ENCODE results near the gene LOXL1.

LOXL1 gene

GRCh38 chr15:73988445-73988969 lies 62.2 kb downstream of the LOXL1 start:
- peaks cover 49% of the 10 kb centered on the region for H3K4me1 Mint-ChIP-seq (ENCODE audit: low read depth)
- peaks cover 12% of the 10 kb centered on the region for H3K36me3 Mint-ChIP-seq (ENCODE audit: low read depth)
- no peak overlapping the region for H3K27ac Mint-ChIP-seq
- no peak overlapping the region for H3K4me3 Mint-ChIP-seq
- no peaks in the 10 kb centered on the region for H3K27me3 Mint-ChIP-seq (ENCODE audit: low read depth)
- H3K9me3 Mint-ChIP-seq, result no peaks in the 10 kb centered on the region

DNA sequence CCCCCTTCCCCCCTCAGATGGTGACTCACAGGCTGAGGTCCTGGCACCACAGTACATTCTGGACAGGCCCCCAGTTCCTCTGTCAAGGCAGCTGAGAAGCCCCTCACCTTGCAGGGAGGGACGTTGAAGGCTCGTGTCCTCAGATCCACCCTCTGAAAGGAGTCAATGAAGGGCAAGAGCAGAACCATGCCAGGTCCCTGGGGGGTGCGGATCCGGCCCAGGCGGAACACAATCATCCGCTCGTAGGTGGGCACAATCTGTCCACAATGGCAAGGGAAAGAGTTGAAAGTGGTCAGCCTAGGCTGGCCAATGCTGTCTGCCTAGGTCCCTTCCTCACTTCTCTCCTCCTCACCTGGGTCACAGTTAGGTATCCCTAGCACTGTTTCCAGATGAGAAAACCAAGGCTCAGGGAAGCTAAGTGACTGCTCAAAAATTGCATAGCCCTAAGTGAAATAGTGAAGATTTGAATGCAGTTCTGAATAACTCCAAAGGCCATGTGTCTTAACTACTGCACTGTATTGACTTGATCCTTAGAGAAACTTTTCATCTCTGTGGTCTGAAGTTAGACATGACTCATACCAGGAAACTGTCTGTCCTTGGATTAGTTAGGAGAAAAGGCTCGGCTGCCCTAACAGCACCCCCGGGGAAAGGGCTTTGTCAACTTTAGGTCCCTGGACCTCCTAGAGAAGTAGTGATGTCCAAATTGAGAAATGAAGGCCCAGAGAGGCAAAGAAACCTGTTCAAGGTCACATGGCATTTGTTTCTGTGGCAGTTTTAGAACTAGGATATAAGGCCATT lies 62.9 kb downstream of the LOXL1 start:
- Mint-ChIP-seq H3K36me3 (ENCODE audit: low read depth) (peaks cover 12% of the 10 kb centered on the region), H3K27ac (no peak overlapping the region), H3K4me3 (no peak overlapping the region), H3K9me3 (no peaks in the 10 kb centered on the region), H3K27me3 (ENCODE audit: low read depth) (no peaks in the 10 kb centered on the region), H3K4me1 (ENCODE audit: low read depth) (peaks cover 55% of the 10 kb centered on the region)

- H3K4me3 Mint-ChIP-seq, result peak overlapping the region; percentile 85
- H3K9me3 Mint-ChIP-seq, result no peaks in the 10 kb centered on the region
- peaks cover 50% of the 10 kb centered on the region for H3K4me1 Mint-ChIP-seq (ENCODE audit: low read depth)
- no peak overlapping the region for H3K27ac Mint-ChIP-seq
- H3K36me3 Mint-ChIP-seq (ENCODE audit: low read depth), result peaks cover 13% of the 10 kb centered on the region
- H3K27me3 Mint-ChIP-seq (ENCODE audit: low read depth), result no peaks in the 10 kb centered on the region
These were observed 64.2 kb downstream of the LOXL1 start for GRCh38 chr15:73990250-73991005.

- Mint-ChIP-seq H3K36me3 (ENCODE audit: low read depth) (peaks cover 13% of the 10 kb centered on the region), H3K27ac (no peak overlapping the region)
These were observed 65.0 kb downstream of the LOXL1 start for GRCh38 chr15:73991260-73991659.

DNA sequence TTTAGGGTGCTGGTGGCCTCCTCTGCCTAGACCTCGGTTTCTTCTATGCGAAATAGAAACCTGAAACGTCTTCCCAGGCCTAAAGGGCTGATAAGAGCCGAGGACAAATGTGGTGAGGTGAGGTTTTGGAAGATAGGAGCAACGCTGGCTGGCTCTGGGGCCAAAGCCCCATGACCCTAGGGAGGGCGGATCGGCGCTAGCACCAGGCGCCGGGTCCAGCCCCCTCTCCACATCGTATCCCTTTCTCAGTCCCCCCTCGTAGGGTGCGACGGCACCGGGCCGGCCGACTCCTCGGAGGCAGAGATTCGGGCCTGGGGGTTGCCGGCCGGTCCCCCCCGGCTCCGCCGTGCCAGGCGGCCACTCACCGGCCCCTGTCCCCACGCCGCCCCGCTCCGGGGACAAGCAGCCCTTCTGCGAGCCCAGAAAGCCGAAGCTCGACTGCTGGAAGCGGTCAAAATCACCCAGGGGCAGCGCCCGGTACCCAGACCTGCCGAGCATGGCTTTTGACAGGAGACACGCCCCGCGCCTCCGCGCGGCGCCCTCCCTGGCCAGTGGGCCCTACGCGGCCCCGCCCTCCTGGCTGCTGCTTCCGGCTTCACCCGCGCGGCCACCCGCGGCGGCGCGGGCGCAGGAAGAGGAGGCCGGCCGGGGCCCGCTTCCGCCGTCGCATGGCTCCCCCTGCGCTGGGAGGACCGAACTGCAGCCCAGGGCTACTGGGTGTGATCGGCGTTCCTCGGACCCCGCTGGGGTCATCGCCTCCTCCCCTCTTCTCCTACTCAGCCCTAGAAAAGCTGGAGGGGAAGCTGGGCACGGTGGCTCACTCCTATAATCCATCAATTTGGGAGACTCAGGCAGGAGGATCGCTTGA lies 65.7 kb downstream of the LOXL1 start, which contains the start of gene STOML1:
TSS of gene STOML1 (minus strand) at position 570 of the 868 bp plus-strand sequence. CDS start at position 498, 72 bp downstream.
- H3K36me3 Mint-ChIP-seq (ENCODE audit: low read depth), result peaks cover 12% of the 10 kb centered on the region

More at GRCh38 chr15:73991260-73991659, 65.0 kb downstream of the LOXL1 start:
- peaks cover 49% of the 10 kb centered on the region for H3K4me1 Mint-ChIP-seq (ENCODE audit: low read depth)
- no peaks in the 10 kb centered on the region for H3K9me3 Mint-ChIP-seq
- no peaks in the 10 kb centered on the region for H3K27me3 Mint-ChIP-seq (ENCODE audit: low read depth)
- H3K4me3 Mint-ChIP-seq, result peak overlapping the region; percentile 85

GRCh38 chr15:73992594-73992898 lies 66.3 kb downstream of the LOXL1 start:
- no peaks in the 10 kb centered on the region for H3K27me3 Mint-ChIP-seq (ENCODE audit: low read depth)
- H3K9me3 Mint-ChIP-seq, result no peaks in the 10 kb centered on the region
- H3K4me3 Mint-ChIP-seq, result peak overlapping the region; percentile 85
- H3K27ac Mint-ChIP-seq, result peak overlapping the region; percentile 88
- peaks cover 50% of the 10 kb centered on the region for H3K4me1 Mint-ChIP-seq (ENCODE audit: low read depth)
- H3K36me3 Mint-ChIP-seq (ENCODE audit: low read depth), result peaks cover 16% of the 10 kb centered on the region

More for the DNA sequence above, 65.7 kb downstream of the LOXL1 start, which contains the start of gene STOML1:
- no peaks in the 10 kb centered on the region for H3K27me3 Mint-ChIP-seq (ENCODE audit: low read depth)
- H3K4me3 Mint-ChIP-seq, result peak within 1 kb of the TSS; percentile 85
- peak within 1 kb of the TSS; percentile 88 for H3K27ac Mint-ChIP-seq
- peaks cover 49% of the 10 kb centered on the region for H3K4me1 Mint-ChIP-seq (ENCODE audit: low read depth)
- no peaks in the 10 kb centered on the region for H3K9me3 Mint-ChIP-seq

- Mint-ChIP-seq H3K4me1 (ENCODE audit: low read depth) (peaks cover 48% of the 10 kb centered on the region), H3K9me3 (no peaks in the 10 kb centered on the region), H3K27me3 (ENCODE audit: low read depth) (no peaks in the 10 kb centered on the region), H3K27ac (peak overlapping the region; percentile 93), H3K36me3 (ENCODE audit: low read depth) (peaks cover 20% of the 10 kb centered on the region), H3K4me3 (peak overlapping the region; percentile 97)
These were observed 67.1 kb downstream of the LOXL1 start for GRCh38 chr15:73993211-73993994.

- Mint-ChIP-seq H3K27ac (peak within 1 kb of the TSS; percentile 93), H3K36me3 (ENCODE audit: low read depth) (peaks cover 25% of the 10 kb centered on the region), H3K4me1 (ENCODE audit: low read depth) (peaks cover 53% of the 10 kb centered on the region), H3K9me3 (no peaks in the 10 kb centered on the region), H3K27me3 (ENCODE audit: low read depth) (no peaks in the 10 kb centered on the region), H3K4me3 (peak within 1 kb of the TSS; percentile 97)
These were observed 68.2 kb downstream of the LOXL1 start, which contains the start of gene PML for GRCh38 chr15:73994413-73994883. Gene PML (plus strand): TSS chr15:73994716. CDS start chr15:73994813, 97 bp downstream.

DNA sequence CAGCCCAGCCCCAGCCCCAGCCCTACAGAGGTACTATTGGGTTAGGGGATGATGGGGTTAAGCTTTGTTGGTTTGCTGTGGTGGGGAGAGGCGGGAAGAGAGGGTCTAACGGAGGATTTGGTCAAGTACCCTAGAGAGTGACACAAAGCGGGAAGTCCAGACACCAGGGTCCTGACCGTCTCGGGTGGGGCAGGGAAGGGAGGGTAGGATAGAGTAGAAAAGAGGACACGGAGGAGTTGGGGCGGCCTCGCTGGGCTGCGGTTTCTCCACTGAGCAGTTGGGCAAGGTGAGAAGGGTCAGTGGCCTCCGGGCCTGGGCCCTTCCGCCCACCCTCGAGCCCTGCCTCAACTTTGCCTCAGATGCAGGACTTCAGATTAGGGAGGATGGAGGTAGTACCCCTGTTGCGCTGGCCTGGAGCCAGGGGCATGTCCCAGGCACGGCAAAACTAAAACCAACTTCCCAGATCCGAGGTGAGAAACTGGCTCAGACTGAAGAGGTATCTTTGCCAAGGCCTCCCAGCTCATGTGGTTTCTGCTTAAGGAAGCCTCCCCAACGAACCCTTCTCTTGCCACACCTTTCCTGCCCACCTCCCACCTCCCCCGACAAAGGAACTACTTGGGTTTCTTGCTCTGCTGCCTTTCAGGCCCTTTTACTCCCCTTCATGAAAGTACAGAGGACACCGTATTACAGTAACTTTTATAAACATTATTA lies 68.8 kb downstream of the LOXL1 start:
- peaks cover 26% of the 10 kb centered on the region for H3K36me3 Mint-ChIP-seq (ENCODE audit: low read depth)
- peak overlapping the region; percentile 97 for H3K4me3 Mint-ChIP-seq
- peak overlapping the region; percentile 93 for H3K27ac Mint-ChIP-seq
- peaks cover 51% of the 10 kb centered on the region for H3K4me1 Mint-ChIP-seq (ENCODE audit: low read depth)
- no peaks in the 10 kb centered on the region for H3K9me3 Mint-ChIP-seq
- no peaks in the 10 kb centered on the region for H3K27me3 Mint-ChIP-seq (ENCODE audit: low read depth)

DNA sequence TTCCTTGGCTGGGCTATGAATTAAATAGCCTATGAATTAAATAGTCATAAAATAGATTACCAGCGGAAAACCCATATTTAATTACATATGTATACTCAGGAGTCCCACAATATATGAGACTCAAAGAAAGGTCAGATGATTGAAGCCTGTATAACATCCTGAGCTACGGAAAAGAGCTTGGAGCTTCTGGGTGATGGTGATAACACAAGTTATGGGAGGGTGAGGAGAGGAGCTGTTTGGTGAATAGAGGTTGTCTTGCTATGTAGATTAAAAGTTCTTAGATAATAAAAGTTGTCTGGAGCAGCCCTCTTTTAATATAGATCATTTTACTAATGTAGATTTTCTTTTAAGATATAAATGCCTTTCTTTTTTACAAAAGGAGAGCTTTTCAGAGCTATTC lies 70.0 kb downstream of the LOXL1 start:
- Mint-ChIP-seq H3K4me3 (peak overlapping the region; percentile 97), H3K27me3 (ENCODE audit: low read depth) (no peaks in the 10 kb centered on the region)

GRCh38 chr15:73996939-73997338 lies 70.7 kb downstream of the LOXL1 start:
- Mint-ChIP-seq H3K9me3 (no peaks in the 10 kb centered on the region), H3K4me1 (ENCODE audit: low read depth) (peaks cover 49% of the 10 kb centered on the region), H3K4me3 (peak overlapping the region; percentile 97), H3K27me3 (ENCODE audit: low read depth) (no peaks in the 10 kb centered on the region), H3K27ac (peak overlapping the region; percentile 93), H3K36me3 (ENCODE audit: low read depth) (peaks cover 32% of the 10 kb centered on the region)

More for the DNA sequence above, 70.0 kb downstream of the LOXL1 start:
- Mint-ChIP-seq H3K36me3 (ENCODE audit: low read depth) (peaks cover 29% of the 10 kb centered on the region), H3K9me3 (no peaks in the 10 kb centered on the region), H3K4me1 (ENCODE audit: low read depth) (peaks cover 51% of the 10 kb centered on the region), H3K27ac (peak overlapping the region; percentile 93)

GRCh38 chr15:73997986-73998385 lies 71.7 kb downstream of the LOXL1 start:
- H3K4me3 Mint-ChIP-seq, result peak overlapping the region; percentile 97
- no peaks in the 10 kb centered on the region for H3K9me3 Mint-ChIP-seq
- no peak overlapping the region for H3K27ac Mint-ChIP-seq
- peaks cover 32% of the 10 kb centered on the region for H3K36me3 Mint-ChIP-seq (ENCODE audit: low read depth)
- H3K27me3 Mint-ChIP-seq (ENCODE audit: low read depth), result no peaks in the 10 kb centered on the region
- peaks cover 42% of the 10 kb centered on the region for H3K4me1 Mint-ChIP-seq (ENCODE audit: low read depth)
